Stimulated activated CD4-positive, alpha-beta T cell treated with anti-CD3 and anti-CD28 coated beads, Interleukin-15, amount 100 ng/mL, for 48 hours (primary cell): Measurements from ENCODE around the gene CFAP20DC.
"Not testable (repeated sequence)": the region's sequence is repeated elsewhere in the genome, so short reads cannot be mapped to it uniquely, and the experiment has no call there.

Source experiments
- DNase-seq, 2 donors: peaks; one replicate each; pipeline ENCODE4 v3.0.0-alpha.2; 2020; ENCODE audit warnings: low read depth in 2 of 2

The CFAP20DC gene

GRCh38 chr3:58696813-58697212, 353.0 kb downstream of the CFAP20DC start:
- not testable (repeated sequence) for DNase-seq

- DNase-seq = no peak
Observed at GRCh38 chr3:58696093-58696492, 353.7 kb downstream of the CFAP20DC start.

- DNase-seq = not testable (repeated sequence)
Observed at GRCh38 chr3:58695284-58695683, 354.5 kb downstream of the CFAP20DC start.

GRCh38 chr3:58693940-58694850, 355.6 kb downstream of the CFAP20DC start:
- no peak for DNase-seq

GRCh38 chr3:58692484-58692883, 357.3 kb downstream of the CFAP20DC start:
- DNase-seq = no peak
